SW480 (cell line): ENCODE data around the gene POLR2H.

Experiments
- DNase-seq: peaks from one replicate; pipeline ENCODE4 v3.0.0-alpha.2; 2016; ENCODE audit warnings: low spot score

The POLR2H gene

DNA sequence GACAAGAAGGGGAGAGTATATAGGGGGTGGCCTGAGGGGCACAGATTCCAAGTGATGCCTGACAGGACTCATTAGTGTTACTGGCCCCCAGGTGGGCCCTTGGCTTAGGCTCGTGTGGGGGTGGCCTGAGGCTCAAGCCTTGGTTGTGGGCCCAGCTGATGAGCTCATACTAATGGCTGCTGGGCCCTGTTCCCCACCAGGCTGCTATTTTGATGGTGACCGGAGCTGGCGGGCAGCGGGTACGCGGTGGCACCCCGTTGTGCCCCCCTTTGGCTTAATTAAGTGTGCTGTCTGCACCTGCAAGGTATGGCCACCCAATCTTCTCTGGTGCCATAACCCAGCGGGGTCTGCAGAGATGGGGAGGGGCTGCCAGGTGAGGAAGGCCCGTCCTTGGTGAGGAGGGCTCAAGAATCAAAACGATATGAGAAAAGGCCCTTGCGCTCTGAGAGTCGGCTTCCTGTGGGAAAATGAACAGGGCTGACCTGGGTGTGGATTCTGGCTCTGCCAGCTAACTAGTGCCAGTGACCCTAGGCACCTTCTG lies 25.7 kb downstream of the POLR2H start:
- DNase-seq = no peak

DNA sequence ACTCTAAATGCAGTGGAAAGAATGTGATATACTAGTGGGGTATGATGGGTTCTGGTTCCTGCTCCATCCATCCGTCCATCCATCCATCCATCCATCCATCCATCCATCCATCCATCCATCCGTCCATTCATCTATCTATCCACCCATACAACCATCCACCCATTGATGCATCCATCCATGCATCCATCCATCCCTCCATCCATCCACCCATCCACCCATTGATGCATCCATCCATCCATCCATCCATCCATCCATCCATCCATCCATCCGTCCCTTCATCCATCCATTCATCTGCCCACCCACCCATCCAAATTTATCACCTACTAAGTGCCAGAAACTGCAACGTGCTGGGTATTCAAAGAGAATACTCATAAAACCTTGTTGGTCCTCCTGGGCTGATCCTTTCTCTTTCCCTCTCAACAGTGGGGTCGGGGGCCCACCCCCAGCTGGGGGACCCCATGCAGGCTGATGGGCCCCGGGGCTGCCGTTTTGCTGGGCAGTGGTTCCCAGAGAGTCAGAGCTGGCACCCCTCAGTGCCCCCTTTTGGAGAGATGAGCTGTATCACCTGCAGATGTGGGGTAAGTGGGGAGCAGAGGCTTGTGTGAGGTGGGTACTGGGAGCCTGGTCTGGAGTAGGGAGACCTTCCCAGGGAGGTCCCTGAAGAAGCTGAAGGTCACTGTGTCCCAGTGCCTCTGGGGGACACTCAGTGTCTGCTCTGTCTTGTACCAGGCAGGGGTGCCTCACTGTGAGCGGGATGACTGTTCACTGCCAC lies 26.8 kb downstream of the POLR2H start:
- DNase-seq = no peak

DNA sequence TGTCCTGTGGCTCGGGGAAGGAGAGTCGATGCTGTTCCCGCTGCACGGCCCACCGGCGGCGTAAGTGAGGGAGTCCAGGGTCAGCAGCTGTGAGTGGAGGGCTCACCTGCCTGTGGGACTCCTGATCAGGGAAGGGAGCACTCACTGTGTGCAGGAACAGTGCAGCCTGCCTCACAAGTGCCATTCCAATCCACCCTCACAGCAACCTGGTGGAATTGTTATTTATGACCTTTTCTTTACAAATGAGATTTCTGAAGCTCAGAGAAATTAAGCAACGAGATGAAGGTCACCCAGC lies 27.4 kb downstream of the POLR2H start:
- DNase-seq = no peak

DNA sequence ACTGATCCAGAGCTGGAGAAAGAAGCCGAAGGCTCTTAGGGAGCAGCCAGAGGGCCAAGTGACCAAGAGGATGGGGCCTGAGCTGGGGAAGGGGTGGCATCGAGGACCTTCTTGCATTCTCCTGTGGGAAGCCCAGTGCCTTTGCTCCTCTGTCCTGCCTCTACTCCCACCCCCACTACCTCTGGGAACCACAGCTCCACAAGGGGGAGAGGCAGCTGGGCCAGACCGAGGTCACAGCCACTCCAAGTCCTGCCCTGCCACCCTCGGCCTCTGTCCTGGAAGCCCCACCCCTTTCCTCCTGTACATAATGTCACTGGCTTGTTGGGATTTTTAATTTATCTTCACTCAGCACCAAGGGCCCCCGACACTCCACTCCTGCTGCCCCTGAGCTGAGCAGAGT lies 27.9 kb downstream of the POLR2H start:
- no peak for DNase-seq

DNA sequence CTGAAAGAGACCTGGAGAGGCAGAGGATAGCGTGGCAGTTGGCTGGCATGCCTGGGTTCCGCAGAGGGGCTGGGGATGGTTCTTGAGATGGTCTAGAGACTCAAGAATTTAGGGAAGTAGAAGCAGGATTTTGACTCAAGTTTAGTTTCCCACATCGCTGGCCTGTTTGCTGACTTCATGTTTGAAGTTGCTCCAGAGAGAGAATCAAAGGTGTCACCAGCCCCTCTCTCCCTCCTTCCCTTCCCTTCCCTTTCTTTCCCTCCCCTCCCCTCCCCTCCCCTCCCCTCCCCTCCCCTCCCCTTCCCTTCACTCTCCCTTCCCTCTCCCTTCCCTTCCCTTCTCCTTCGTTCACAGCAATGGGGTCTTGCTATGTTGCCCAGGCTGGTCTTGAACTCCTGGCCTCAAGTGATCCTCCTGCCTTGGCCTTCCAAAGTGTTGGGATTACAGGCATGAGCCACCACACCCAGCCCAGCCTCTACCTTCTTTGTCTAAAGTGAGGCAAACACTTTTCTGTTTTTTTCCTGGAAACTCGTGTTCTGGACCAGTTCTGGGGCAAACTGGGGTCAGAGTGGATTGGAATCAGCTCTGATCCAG lies 28.5 kb downstream of the POLR2H start:
- no peak for DNase-seq

DNA sequence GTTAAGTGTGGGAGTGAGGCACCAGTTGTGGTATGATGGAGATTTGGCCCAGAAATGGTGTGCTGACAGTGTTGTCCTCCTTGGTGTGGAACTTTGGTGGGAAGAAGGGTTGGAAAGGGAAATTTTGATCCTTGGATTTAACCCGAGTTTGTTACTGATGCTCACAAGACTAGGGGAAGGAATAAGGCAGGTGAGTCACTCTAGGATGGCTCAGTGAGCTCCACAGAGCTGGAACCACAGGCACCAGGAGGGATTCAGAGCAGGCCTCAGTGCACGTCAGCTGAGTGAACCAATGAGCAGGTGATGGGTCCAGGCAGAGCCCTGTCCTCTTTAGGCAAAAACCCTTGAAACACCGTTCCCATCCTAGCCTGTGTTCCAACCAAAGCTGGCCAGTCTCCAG lies 29.8 kb downstream of the POLR2H start:
- no peak for DNase-seq

DNA sequence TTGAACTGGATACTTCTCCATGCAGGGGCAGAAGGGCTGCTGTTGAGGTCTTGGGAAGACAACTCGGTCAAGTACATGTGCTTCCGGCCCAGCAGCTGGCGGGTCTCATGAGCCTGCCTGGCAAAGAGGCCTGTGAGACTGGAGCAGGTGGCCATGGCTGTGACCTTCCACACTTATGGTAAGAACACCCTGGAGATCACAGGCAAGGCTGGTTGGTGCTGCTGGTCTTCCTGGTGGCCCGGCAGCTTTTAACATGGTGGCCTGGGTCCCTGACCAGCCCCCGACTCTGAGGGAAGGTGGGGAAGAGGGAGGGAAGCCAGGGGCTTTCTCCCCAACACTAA lies 33.8 kb downstream of the POLR2H start:
- DNase-seq = no peak

DNA sequence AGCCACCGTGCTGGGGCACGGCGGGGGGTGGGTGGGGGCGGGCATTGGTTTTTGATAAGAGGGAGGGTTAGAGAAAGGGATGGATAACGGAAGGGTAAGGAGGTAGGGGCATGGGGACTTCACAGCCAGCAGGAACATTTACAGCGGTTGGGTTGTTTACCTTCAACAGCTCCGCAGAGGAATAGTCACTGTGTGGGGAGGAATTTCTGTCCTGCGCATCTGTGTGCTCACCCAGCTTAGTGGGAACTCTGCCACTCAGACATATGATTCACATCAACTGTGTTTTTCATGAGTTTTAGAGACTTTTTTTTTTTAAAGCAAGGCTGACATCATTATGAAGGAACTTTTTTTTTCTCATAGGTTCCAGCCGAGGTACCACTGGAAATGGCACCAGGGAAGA lies 37.9 kb downstream of the POLR2H start:
- no peak for DNase-seq

DNA sequence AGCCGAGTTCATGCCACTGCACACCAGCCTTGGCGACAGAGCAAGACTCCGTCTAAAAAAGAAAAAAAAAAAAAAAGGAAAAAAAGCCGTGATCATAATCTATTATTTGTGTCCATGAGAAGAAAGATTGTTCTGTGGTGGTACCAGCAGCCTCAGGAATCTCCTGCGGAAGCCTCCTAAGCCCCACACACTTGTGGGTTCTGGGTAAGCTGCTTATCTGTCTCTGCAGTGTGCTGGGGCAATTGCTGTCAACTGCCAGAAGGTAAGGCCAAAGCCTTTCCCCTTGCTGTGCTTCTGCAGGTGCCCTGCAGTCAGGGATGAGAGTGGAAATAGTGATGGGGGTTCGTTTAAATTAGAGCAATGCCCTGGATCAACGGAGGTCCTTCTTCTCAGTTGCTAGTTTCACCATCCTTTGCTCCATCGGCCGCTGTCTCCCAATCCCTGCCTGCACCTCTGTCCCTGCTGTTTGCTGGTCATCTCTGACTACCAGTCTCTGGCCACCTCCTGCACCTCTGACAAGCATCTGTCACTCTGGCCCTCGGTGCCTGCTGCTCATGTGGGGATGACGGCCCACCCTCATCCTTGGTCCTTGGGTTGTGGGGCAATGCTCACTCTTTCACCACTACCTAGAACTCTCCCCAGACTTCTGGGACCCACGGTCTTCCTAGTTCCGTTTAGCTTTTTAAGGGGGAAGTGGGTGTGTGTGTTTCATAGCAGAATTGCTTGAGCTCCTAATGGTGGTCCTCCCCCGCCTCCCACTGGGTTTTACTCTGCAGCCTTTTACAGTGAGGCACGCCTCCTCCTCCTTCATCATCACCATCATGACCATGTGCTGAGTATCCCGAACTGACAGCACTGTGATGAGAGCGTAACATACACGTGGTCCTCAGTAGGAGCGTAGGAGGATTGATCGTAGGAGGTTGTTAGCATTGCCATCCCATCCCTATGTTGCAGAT lies 43.8 kb downstream of the POLR2H start:
- no peak for DNase-seq

DNA sequence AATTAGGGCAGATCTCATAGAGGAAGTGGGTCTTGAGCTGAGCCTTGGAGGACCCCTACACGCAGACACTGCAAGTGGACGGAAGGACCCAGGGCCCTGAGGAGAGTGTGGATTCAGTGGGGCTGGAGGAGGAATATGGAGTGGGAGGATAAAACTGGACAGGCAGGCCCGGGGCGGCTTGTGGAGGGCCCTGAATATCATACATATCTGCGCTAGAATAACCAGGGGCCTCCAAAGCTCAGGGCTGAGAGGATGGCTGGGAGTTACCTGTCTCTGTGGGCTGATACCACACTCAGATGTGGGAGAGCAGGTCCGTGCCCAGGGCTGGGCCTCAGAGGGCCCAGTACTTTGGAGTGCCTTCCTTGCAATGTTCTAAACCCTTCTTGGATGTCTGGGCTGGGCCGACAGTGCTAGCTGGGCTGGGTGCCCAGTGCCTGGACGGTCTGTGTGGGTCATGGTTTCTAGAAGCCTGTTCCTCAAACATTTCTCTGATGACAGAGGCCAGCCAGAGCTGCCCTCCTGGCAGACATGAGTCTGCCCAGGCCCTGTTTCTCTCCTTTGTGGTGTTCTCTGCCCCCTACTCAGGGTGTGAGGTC lies 47.9 kb downstream of the POLR2H start:
- DNase-seq = no peak

DNA sequence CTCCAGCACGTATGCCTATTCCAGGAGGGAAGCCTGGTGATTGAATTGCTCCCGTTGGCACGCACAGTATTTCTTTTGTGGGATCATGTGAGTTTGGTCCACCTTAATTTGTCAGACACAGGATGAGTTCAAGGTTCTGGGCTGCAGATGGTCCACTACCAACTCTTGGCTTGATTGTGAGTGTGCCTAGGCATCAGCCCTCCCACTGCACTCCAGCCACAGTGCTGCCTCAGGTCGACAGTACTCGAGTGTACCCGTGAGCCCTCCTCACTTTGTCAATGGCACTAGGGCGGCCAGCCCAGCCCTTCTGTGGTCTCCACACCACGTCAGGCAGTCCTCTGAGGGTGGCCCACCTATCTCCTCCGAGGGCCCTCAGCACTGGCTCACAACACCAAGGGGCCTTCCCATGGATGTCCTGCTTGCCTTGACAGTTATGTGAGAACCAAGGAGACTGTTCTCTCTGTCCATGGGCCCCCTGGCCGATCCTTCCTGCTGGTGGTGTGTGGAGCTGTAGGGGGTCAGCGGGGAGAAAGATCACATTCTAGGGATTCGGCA lies 48.5 kb downstream of the POLR2H start:
- no peak for DNase-seq

DNA sequence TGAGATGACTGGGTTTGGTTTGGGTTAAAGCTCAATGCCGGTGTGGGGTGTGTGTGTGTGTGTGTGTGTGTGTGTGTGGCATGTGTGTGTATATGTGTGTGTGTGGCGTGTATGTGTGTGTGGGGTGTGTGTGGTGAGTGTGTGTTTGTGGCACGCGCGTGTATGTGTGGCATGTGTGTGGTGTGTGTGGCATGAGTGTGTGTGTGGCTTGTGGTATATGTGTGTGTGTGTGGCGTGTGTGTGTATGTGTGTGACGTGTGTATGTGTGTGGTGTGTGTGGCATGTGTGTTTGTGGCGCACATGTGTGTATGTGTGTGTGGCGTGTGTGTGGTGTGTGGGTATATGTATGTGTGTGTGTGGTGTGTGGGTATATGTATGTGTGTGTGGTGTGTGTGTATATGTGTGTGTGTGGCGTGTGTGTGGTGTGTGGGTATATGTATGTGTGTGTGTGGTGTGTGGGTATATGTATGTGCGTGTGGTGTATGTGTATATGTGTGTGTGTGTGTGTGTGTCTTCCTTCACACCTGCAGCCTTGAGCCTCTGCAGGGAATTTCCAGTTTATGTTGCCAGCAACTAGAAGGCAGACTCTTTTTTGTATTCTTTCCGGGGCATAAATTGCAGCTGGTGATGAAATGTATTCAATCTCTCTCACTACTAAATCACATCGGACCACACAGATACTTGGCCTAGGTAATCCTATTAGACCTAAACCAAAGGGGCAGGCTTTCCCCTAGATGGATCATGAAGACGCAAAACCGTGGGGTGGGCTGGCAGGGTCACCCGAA lies 53.1 kb downstream of the POLR2H start:
- no peak for DNase-seq

DNA sequence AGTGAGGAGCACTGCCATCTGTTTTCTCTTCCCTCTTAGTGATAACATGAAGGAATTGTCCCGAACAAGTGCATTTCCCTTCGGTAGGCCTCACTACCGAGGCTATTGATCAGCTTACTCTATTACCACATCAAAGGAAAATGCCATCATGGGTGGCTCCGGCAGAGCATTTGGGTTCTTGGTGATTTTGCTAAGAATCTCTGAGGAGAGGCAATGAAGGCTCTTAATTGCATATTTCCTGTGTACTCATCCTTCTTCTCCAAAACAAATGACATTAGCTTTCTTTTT lies 53.6 kb downstream of the POLR2H start:
- peak; percentile 71 for DNase-seq

DNA sequence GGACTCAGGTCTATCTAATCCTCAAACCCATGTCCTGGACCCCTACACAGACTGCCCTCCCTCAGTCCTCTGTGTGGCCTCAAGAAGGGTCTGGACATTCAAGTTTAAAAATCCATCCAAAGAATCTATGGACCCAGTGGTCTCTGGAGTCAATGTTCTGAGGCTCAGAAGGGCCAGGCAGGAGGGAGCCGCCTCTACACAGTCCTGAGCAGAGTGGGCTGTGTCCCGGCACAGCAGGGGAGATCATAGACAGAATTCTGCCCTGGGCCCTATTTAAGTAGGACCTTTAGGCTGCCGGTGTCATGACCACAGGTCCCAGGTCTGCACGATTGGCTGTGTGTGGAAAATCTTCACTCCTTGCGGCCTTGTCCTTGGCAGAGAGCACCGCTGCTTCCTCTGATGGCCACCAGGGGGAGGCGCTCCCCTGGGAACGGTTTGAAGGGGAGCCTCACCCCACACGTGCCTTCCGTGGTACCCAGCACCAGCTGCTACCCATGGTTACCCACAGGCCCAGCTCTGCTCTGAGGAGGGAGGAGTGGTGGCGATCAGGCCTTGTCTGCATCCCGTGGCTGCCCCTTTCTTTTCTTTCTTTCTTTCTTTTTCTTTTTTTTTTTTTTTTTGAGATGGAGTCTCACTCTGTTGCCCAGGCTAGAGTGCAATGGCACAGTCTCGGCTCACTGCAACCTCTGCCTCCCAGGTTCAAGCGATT lies 56.3 kb downstream of the POLR2H start:
- DNase-seq = peak; percentile 75
